DMS53 treated with DMSO at 0.1 percent for 48 hours (cell line): Measurements from ENCODE around the gene ASPSCR1.

Experiments used
- DNase-seq: peaks from one replicate; lab custom pipeline; 2025; ENCODE audit not compliant: unreplicated experiment; lab: John Stamatoyannopoulos, UW

The ASPSCR1 gene

DNA sequence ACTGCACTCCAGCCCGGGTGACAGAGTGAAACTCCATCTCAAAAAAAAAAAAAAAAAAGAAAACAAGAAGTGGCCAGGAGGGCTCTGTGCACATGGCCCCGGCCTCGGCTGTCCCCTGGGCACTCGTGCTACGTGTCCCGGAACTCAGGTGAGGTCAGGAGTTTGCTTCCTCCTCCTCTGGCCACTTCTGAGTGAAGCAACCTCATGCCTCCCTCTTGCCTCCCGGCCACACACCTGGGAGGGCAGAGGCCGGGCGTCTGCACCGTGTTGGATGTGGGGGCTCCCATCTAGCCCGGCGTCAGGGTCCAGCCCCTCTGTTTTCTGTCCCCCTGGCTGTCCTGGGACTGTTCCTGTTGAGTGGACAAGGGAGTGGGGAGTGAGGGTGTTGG is 22.2 kb downstream of the ASPSCR1 start:
- DNase-seq = no peak

DNA sequence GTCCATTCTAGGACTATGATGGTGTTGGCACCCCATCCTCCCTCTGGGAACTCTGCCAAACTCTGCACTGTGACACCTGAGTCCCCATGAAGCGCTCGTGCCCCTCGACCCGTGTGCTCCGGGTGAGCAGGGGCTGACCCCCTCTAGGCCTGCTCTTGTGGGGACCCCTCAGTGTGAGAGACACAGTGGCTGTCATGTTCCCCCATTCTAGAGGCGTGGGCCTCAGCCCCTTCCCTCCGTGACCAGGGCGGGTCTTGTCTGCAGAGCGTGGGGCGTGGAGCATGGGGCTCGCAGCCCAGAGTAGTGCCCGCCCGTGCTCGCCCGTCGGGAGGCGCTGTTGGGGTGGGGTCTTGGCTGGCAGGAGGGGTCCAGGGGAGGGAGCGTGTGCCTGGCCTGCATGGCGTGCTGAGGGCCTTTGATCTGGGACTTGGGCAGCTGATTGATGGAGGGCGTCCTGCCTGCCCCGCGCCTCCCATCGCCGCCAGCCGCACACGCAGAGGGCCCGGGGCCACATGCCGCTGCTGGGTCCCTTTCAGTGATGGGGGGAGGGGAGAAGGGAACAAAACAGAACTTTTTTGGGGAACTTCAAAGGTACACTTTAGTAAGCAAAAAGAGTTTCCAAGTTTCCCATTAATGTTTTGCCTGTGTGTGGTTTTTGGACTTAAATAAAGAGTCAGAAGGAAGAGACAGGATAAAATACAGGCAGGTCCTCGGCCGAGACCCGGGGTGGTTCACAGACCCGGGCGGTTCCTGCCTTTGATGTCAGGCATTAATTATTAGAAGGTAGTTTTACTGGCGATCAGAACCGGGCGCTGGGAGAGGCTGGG is 22.8 kb downstream of the ASPSCR1 start:
- DNase-seq = no peak

DNA sequence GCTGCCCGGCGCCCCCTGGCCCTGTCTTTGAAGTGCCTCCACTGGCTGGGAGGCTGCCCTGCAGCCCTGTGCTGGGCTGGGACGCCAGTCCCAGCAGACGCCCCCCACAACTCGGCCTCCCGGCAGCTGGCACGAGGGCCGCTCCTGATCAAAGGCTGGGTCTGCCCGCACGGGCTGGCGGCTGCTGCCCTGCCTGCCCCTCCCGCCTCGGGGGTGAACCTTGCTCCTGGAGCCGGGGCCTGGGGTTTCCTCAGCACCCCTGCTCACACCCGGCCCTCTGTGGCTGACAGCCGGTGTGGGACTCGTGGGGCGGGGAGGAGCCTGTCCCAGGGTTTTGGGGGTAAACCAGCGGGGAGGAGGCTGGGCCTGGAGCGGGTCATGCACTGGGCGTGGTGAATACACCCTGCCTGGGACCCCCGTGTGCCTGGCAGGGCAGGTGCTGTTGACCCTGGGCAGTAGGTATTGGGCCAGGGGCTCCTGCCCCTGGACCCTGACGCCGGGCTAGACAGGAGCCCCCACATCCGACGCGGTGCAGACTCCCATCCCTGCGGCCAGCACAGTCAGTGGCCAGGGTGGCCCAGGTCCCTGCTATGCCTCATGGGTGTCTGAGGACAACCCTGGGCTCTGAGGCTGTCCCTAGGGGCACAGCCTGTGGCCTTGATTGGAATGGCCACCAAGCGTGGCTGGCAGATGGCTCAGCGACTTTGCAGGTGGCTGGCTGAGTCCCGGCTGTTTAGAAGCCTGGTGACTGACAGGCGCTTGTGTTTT is 23.6 kb downstream of the ASPSCR1 start:
- no peak for DNase-seq

DNA sequence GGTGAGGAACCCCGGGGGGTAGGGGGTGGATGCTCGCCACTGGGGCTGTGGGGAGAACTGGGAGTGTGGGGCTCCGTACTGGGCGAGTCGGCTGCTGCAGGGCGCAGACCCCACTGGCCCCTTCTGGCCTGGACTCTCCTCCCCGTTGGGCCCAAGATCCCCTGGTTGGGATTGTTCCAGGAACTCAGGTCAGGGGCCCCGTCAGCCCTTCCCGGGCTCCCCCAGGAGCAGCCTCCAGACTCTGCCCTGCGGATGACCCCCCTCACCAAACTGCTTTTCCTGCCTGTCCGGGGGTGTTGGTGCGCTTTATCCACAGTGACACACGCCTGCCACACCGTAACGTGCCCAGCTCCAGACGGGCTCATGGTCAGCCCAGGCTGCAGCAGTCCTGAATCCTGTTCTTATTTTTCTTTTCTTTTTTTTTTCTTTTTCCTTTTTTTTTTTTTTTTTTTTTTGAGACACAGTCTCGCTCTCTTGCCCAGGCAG is 24.2 kb downstream of the ASPSCR1 start:
- DNase-seq = no peak

DNA sequence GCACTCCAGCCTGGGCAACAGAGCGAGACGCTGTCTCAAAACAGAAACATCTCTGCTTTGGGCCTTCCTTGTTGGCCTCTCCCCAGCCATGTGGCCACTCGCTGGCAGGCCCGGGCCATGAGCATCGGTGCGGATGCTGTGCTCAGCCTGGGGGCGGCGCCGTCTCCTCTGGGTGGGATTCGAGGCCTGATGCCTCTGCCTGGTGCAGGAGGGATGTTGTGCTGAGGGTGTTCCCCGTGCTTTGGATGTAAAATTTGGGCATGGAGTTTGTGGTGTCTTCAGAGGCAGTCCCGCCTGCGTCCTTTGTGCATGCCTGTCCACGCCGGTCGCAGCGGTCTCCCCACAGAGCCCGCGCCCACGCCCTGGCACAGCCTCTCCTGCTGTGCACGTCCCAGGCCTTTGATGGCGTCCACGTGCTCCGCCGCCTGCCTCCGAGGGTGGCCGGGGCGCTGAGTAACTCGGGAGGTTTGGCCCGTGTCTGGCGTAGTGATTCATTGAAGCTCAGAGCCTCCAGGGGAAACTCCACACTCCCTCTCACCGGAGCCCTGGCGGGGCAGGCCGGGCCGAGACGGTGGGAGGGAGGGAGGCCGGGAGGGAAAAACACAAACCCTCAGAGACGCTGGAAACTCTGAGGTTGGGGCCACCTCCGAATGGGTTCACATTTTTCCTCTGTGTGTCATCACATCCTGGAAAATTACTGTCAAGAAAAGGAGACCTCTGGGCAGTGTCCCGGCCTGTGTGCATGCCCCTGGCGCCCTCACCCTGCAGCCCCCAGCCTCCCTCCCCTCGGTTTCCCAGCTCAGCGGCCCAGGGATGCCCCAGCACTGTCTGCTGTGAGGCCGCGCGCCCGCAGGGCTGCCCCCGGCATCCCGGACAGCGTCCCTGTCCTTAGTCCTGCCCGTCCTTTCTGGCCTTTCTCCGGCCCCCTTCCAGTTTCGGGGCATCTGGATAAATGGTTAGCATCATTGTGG is 26.3 kb downstream of the ASPSCR1 start:
- no peak for DNase-seq

DNA sequence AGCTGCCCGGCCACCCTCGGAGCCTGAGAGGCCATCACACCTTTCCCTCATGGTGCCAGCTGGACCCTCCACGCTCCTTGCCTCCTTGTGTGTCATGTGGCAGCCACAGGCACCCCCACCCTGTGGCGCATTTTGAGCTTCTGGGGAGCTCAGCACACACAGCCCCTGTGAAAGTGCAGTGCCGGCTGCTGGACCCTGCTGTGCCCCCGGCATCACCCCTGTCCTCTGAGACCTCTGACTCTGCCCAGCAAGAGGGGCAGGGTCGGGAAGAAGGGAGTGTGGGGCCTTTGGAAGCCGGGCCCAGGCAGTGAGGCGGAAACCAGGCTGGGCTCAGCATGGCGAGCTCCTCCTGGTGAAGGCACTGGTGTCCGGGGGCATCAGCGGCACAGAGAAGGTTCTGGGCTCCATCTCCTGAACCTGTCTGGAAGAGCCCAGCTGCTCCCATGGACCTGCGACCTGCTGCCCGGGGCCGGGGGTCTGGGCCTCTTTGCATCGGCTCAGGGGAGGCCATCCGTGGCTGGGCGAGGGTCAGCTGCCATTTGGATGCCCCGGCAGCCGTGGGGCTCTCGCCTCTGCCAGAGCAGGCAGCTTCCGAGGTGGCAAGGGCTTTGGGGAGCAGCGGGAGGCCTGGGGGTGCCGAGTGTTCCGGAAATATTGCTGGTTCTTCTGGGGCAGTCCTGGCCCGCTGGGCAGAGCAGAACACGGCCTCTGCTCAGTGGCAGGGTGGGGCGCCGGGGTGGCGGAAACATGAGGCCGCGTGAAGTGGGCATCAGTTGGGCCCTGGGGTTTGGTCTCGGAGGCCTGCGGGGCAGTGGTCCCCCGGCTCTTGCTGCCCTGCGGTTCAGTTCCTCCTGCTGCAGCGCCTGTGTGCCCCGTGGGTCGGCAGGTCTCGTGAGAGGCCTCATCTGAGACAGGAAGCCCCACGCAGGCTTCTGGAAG is 27.4 kb downstream of the ASPSCR1 start:
- no peak for DNase-seq

DNA sequence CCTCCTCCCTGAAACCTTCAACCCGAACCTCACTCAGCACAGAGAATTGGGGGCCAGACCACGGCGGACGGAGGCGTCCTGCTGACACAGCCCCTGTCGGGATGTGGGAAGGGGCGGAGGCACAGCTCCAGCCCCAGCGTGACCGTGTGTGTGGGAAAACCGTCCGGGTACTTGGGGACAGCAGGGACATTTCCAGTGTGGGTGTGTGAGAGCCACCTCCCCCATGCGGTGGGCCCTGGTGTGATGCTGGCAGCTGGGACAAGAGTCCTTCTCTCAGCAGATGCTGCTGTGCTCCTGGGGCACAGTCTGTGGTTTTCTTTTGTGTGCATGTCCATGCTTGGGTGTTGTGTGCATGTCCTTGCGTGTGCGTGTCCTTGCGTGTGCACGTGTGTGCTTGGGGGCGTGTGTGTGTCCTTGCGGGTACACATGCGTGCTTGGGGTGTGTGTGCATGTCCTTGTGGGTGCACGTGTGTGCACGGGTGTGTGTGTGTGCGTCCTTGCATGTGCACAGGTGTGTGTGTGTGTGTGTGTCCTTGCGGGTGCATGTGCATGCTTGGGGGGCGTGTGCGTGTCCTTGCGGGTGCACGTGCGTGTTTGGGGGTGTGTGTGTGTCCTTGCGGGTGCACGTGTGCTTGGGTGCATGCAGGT is 28.4 kb downstream of the ASPSCR1 start:
- no peak for DNase-seq

DNA sequence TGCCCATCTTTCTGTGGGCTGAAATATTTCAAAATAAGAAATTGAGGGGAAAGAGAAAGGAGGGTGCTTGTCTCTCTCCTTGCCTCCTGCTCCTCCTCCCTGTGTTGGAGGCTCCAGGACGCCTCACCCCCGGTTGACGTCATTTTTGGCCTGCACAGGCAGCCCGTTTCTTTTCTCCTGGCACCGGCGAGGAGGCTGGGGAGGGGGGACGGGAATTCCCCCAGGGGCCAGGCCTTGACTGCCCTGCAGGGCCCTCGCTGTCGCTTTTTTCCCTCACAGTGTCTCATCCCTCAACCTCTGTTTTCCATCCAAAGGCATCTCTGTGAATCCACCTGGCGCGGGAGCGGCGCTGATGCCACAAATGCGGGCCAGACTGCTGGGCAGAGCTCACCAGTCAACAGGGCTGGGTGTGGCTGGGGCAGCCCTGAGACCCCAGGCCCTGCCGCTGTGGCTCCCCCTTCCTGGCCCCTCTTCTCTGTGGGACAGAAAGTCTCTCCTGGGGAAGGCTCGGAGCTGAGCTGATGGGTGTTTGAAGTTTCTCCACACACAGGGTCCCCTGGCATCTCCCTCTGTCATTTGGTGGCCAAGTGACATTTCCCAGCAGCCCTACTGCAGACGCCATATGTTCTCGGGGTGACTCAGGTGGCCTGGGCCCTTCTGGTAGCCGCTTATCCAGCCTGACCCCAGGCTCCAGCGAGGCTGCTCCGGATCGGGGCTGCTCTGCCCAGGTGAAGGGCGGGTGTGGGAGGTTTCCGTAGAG is 29.2 kb downstream of the ASPSCR1 start:
- no peak for DNase-seq

DNA sequence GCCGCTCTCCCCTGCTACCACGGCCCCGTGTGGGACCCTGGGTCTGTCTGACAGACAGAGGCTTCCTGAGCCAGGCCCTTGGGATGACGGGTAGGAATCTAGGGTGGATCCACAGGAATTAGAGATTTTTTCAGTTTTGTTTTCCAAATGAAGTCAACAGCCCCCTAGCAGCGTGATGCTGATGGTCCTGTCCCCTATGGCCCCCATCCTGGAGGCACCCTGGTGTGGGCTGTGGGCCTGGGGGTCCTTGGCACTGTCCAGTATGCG is 29.7 kb downstream of the ASPSCR1 start:
- no peak for DNase-seq

DNA sequence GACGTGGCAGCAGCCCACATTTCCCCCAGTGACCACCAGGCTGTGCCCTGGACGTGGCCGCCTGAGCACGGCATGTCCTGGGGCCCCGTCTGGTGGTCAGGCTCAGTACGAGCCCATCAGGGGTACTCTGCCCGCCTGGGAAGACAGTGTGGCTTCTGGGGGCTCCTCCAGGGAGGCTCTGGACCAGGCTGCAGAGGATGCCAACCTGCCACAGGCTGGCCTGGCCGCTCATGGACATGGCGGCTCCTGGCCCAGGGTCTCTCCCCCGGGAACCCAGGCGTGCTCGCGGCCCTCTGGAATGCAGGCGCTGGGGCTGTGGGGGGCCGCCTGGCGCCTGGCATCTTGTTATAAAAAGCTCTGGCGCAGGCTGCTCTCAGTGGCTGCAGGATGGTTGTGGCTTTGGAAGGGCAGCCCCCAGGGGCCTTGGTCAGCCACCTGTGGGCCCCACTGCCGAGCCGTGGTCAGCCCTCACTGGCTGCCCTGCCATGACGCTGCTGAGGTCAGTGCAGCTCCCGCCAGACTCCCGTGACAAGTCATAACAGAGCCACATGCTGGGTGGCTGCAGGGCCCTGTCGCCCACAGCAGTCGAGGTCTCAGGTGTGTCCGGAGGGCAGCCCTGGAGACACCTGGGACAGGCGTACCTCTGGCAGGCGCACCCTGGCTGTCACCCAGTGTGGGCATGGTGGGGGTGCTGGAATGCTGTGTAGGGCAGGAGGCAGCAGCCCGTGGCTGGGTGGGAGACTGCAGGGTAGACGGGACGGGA is 30.2 kb downstream of the ASPSCR1 start:
- DNase-seq = no peak

DNA sequence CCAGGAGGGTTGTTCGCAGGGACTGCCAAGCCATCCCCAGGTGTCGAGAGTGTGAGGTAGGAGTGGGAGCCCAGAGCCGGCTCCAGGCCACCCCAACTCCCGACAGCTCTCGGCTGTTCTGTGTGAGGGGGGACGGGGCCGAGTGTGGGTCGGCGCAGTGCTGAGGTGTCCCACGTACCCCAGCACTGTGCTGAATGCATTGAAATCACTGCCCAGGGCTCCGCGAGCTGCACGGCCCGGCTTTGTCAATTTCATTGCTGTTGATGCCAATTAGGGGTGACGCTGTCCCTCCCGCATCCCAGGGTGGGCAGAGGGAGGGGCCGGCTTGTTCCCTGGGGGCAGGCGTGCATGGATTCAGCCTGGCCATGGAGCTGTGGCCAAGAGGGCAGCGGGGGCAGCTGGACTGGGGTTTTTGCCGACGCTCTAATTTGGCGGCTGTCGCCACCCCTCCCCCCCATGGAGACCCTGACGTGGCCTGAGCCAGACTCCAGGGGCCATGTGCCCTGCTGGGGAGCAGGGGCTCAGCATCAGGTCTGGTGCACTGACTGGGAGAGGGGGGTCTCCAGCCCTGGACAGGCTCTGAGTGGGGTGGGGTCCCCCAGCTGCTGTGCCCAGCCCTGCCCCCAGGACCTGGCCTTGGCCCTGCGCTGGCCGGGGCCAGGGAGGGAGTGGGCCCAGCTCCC is 31.0 kb downstream of the ASPSCR1 start:
- DNase-seq = no peak

DNA sequence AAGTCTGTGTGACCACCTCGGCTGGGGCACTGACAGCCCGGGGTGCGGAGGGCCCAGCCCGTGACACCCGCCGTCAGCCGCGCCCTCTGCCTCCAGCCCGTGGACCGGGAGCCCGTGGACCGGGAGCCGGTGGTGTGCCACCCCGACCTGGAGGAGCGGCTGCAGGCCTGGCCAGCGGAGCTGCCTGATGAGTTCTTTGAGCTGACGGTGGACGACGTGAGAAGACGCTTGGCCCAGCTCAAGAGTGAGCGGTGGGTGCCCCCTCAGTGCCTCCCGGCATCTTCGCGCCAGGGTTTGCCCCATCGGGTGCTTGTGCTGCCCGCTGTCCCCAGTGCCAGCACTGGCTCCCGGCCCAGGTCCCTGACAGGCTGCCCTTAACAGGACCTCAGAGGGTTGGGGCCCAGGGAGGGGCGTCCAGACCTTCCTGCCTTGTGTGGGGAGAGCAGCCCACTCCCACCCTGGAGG is 31.5 kb downstream of the ASPSCR1 start:
- no peak for DNase-seq

DNA sequence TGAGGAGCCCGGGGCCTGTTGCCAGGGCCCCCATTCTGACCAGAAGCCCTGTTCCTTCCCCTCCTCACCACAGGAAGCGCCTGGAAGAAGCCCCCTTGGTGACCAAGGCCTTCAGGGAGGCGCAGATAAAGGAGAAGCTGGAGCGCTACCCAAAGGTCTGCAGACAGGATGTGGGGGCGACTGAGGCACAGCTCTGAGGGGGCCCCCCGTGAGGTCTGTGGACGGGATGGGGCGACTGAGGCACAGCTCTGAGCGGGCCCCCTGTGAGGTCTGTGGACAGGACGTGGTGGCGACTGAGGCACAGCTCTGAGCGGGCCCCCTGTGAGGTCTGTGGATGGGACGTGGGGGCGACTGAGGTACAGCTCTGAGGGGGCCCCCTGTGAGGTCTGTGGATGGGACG is 32.0 kb downstream of the ASPSCR1 start:
- no peak for DNase-seq

DNA sequence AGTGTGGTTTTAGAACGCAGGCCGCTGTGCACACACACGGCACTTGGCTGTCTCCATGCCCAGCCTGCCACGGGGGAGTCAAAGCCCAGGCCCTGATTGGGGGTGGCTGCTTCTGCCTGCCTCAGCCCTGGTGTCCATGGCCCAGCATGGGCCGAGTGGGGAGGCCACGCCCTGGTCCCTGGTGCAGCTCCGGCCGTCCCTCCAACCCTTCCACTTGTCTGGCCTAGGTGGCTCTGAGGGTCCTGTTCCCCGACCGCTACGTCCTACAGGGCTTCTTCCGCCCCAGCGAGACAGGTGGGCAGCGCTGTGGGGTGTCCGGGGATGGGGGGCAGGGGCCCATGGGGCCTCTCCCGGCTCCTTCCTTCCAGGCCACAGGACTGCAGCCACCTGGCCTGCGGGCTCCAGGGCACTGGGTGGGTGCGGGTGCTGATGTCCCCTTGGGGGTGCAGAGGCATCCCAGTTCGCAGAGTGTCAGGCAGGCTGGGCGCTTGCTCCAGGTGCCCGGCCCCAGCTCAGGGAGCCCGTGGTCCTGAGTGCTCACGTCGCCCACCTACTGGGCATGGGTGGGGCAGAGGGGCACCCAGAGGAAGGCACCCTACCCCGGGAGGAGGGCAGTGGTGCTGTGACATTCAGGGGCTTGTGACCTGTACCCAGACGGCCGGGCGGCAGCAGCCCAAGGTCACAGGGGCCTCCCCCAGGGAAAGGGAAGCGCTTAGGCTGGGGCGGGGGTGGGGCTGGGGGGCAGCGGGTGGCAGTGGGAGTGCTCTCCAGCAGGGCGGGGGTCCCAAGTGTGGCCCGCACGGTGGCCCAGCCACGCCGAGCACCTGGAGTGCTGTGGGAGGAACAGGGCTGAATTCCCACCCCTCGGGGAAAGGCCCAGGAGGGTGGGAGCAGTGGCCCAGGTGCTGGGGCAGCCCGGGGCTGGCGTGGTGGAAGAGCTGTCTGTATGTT is 33.4 kb downstream of the ASPSCR1 start:
- DNase-seq = no peak

DNA sequence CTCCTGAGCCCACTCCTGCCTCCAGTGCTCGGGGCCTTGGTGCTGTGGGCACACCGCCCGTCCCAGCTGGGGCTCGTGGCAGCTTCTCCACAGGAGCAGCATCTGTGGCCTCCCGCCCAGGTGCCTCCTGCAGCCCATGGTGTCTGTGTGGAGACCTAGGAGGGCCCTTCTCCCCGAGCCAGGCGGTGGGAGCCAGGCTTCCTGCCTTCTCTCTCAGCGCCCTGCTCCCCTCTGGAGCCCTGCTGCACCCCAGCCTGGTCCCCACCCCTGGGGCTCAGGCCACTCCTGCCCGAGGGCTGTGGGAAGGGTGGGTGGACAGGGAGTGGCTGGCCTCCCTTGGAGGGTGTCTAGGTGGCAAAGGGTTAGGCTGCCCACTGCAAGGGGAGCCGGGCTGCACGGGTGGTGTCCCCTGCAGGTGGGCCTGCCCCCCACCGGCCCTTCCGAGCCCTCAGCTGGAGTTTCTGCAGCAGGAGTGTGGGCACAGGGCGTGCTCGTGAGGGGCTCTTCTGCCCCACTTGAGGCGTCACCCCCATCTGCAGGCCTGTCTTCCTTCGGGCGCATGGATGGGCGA is 34.3 kb downstream of the ASPSCR1 start:
- DNase-seq = no peak

DNA sequence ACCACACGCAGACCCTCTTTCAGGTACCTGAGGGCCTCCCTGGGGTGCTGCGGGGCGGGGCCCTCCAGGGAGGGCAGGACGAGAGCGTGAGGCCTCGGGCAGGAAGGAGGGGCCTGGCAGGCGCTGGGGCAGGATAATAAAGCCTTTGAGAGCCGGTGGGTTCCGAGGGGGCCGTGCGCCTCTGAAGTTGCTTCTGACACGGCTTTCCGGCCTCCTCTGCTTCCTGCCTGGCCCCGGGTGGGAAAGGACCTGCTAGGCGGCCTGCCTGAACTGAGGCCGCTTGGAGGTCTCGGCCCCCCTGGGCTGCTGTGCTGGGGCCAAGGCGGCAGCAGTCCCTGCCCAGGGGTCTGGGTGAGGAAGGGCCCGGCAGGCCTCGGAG is 34.8 kb downstream of the ASPSCR1 start:
- no peak for DNase-seq
